ENCODE results near the gene EXD1. TPM values are rescaled to one million over a fixed set of nuclear protein-coding genes. Genes with fewer than 3 reads are reported as not detected.

Gene EXD1
- total RNA-seq (under 1 TPM in 1 of 2 donors, not detected in 1; 0.15 TPM), polyA plus RNA-seq (under 1 TPM; 0.04 to 0.05 TPM)
- long read RNA-seq, donor 1 = 0 reads
- long read RNA-seq, donor 2 = 0 reads
- long read RNA-seq, donor 3, partial matches to known transcripts = 5 of 46 reads
- long read RNA-seq, donor 3, other reads (novel, unspliced or antisense) = 41 of 46 reads
- long read RNA-seq, donor 4, partial matches to known transcripts = 6 of 16 reads
- long read RNA-seq, donor 4, other reads (novel, unspliced or antisense) = 10 of 16 reads
- long read RNA-seq, donor 5, partial matches to known transcripts = 25 of 78 reads
- long read RNA-seq, donor 5, other reads (novel, unspliced or antisense) = 53 of 78 reads

- ATAC-seq (ENCODE audit: insufficient read depth, low FRiP score) (peak; percentile 98), DNase-seq (peak; percentile 97 to 98 (median 98))
- TF ChIP-seq, protein P1, sequence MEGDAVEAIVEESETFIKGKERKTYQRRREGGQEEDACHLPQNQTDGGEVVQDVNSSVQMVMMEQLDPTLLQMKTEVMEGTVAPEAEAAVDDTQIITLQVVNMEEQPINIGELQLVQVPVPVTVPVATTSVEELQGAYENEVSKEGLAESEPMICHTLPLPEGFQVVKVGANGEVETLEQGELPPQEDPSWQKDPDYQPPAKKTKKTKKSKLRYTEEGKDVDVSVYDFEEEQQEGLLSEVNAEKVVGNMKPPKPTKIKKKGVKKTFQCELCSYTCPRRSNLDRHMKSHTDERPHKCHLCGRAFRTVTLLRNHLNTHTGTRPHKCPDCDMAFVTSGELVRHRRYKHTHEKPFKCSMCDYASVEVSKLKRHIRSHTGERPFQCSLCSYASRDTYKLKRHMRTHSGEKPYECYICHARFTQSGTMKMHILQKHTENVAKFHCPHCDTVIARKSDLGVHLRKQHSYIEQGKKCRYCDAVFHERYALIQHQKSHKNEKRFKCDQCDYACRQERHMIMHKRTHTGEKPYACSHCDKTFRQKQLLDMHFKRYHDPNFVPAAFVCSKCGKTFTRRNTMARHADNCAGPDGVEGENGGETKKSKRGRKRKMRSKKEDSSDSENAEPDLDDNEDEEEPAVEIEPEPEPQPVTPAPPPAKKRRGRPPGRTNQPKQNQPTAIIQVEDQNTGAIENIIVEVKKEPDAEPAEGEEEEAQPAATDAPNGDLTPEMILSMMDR (IDR thresholded peaks at IDR 0.05; ENCODE audit: control extremely low read depth, extremely low read depth) = peak; percentile 43
- H3K36me3 ChIP-seq (ENCODE audit: control insufficient read depth in 4 of 4, insufficient read depth in 4 of 4, low read length in 4 of 4) = no peaks in the 10 kb centered on the region
- peak within 1 kb of the TSS; percentile 71 for H3K4me3 ChIP-seq
- H3K9ac ChIP-seq (ENCODE audit: insufficient read depth in 1 of 2, low read length in 2 of 2) = peak within 1 kb of the TSS; percentile 81 to 94
- H3K27ac ChIP-seq (ENCODE audit: low read depth in 1 of 2, low read length in 1 of 2) = peak within 1 kb of the TSS; percentile 90 to 97
- no peaks in the 10 kb centered on the region for H3K9me3 ChIP-seq (ENCODE audit: control insufficient read depth in 4 of 4, insufficient read depth in 3 of 4, low read length in 3 of 4)
- 1% methylated on average over 69 to 72 of the region's 72 CpGs for WGBS, 2 donors
- peaks cover 0 to 14% (median 6%) of the 10 kb centered on the region in 5 donors for H3K4me1 ChIP-seq (ENCODE audit: control insufficient read depth in 5 of 5, insufficient read depth in 5 of 5, low read length in 5 of 5)
- no peaks in the 10 kb centered on the region for H3K27me3 ChIP-seq (ENCODE audit: control insufficient read depth in 3 of 3, insufficient read depth in 3 of 3, low read length in 2 of 3)
These were observed at the start of gene EXD1, which contains the start of gene CHP1 for GRCh38 chr15:41230650-41231421. EXD1 (minus strand) TSS chr15:41230757; CDS start chr15:41226575, 4,182 bp downstream. CHP1 (plus strand) TSS chr15:41231268; CDS start chr15:41231383, 115 bp downstream.

DNA sequence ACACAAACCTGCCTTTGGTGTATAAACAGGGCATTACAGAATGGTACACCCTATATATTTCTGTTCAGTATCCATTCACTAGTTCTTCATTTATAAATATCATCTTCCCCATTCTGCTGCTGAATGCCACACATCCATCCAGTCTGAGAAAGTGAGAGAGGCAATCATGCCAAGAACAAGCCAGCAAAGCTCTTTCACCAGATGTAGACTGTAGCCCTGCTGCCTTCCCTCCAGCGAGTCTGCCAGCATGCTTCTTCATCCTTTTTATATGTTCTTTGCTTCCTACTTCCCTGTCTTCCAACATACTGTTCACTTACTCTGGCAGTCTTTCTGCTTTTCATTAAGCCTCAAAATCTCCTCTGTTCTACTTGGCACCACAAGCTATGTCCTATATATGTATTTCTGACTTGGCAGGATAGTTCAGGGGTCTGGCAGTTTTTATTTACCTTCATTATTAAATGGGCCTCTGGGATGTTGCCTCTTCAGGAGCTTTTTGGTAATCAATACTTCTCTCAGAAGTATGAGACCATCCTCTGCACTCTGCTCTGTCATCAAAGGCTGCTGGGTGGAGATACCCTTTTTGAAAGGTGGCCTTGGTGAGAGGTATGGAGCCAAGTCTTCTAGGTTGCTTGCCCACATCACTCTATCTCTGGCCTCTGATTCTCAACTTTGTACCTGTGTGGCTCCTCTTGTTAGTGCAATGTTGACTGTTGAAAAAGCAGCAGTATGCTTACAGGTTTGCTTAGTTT is 49.2 kb upstream of the EXD1 start:
- no peak for ATAC-seq (ENCODE audit: insufficient read depth, low FRiP score)
- H3K9me3 ChIP-seq (ENCODE audit: control insufficient read depth in 4 of 4, insufficient read depth in 3 of 4, low read length in 3 of 4) = no peaks in the 10 kb centered on the region
- H3K27me3 ChIP-seq (ENCODE audit: control insufficient read depth in 3 of 3, insufficient read depth in 3 of 3, low read length in 2 of 3) = no peaks in the 10 kb centered on the region
- TF ChIP-seq, protein P1 (IDR thresholded peaks at IDR 0.05; ENCODE audit: control extremely low read depth, extremely low read depth) = no peak
- H3K36me3 ChIP-seq (ENCODE audit: control insufficient read depth in 4 of 4, insufficient read depth in 4 of 4, low read length in 4 of 4) = peaks cover 0 to 23% (median 13%) of the 10 kb centered on the region in 4 donors
- H3K9ac ChIP-seq (ENCODE audit: insufficient read depth in 1 of 2, low read length in 2 of 2) = no peak overlapping the region
- H3K27ac ChIP-seq (ENCODE audit: low read depth in 1 of 2, low read length in 1 of 2) = no peak overlapping the region
- WGBS, 2 donors = 79 to 86% methylated on average over 1 of the region's 1 CpG
- H3K4me1 ChIP-seq (ENCODE audit: control insufficient read depth in 5 of 5, insufficient read depth in 5 of 5, low read length in 5 of 5) = peaks cover 0 to 6% (median 0%) of the 10 kb centered on the region in 5 donors
- DNase-seq = no peak
- H3K4me3 ChIP-seq = no peak overlapping the region

GRCh38 chr15:41278319-41278718 is 47.8 kb upstream of the EXD1 start:
- H3K4me3 ChIP-seq = no peak overlapping the region
- H3K4me1 ChIP-seq (ENCODE audit: control insufficient read depth in 5 of 5, insufficient read depth in 5 of 5, low read length in 5 of 5) = peaks cover 0 to 4% (median 0%) of the 10 kb centered on the region in 5 donors
- TF ChIP-seq, protein P1 (IDR thresholded peaks at IDR 0.05; ENCODE audit: control extremely low read depth, extremely low read depth) = no peak
- DNase-seq = no peak
- no peaks in the 10 kb centered on the region for H3K27me3 ChIP-seq (ENCODE audit: control insufficient read depth in 3 of 3, insufficient read depth in 3 of 3, low read length in 2 of 3)
- no peaks in the 10 kb centered on the region for H3K9me3 ChIP-seq (ENCODE audit: control insufficient read depth in 4 of 4, insufficient read depth in 3 of 4, low read length in 3 of 4)
- no peak overlapping the region for H3K9ac ChIP-seq (ENCODE audit: insufficient read depth in 1 of 2, low read length in 2 of 2)
- ATAC-seq (ENCODE audit: insufficient read depth, low FRiP score) = no peak
- H3K27ac ChIP-seq (ENCODE audit: low read depth in 1 of 2, low read length in 1 of 2) = no peak overlapping the region
- WGBS, 2 donors = 88 to 92% methylated on average over 3 of the region's 3 CpGs
- peaks cover 0 to 24% (median 14%) of the 10 kb centered on the region in 4 donors for H3K36me3 ChIP-seq (ENCODE audit: control insufficient read depth in 4 of 4, insufficient read depth in 4 of 4, low read length in 4 of 4)

Data from lung (tissue), 16 donors.